Measurements from ENCODE around the gene RIOK1.

RIOK1 gene

DNA sequence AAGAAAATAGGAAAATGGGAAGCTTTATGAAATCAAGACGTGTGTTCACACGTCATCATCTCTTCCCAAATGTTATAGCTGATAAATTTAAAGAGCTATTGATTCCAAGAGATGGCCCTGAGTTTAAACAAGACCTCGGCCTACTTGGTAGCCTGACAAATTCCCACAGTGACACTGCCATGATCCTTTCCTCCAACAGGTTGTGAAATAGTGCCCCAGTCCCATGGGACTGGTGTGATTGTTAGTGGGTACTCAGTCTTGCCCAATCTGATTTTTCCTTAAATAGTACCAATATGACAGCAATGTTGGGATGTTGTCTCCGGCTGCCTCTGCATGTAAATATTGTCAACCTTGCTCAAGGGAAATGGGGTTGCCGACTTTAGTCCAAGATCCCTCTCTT lies 34.5 kb downstream of the RIOK1 start:
- TF ChIP-seq, protein P1, sequence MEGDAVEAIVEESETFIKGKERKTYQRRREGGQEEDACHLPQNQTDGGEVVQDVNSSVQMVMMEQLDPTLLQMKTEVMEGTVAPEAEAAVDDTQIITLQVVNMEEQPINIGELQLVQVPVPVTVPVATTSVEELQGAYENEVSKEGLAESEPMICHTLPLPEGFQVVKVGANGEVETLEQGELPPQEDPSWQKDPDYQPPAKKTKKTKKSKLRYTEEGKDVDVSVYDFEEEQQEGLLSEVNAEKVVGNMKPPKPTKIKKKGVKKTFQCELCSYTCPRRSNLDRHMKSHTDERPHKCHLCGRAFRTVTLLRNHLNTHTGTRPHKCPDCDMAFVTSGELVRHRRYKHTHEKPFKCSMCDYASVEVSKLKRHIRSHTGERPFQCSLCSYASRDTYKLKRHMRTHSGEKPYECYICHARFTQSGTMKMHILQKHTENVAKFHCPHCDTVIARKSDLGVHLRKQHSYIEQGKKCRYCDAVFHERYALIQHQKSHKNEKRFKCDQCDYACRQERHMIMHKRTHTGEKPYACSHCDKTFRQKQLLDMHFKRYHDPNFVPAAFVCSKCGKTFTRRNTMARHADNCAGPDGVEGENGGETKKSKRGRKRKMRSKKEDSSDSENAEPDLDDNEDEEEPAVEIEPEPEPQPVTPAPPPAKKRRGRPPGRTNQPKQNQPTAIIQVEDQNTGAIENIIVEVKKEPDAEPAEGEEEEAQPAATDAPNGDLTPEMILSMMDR (IDR thresholded peaks at IDR 0.05; ENCODE audit: extremely low read depth, missing control alignments) = no peak
- no peak for DNase-seq (ENCODE audit: low spot score)

DNA sequence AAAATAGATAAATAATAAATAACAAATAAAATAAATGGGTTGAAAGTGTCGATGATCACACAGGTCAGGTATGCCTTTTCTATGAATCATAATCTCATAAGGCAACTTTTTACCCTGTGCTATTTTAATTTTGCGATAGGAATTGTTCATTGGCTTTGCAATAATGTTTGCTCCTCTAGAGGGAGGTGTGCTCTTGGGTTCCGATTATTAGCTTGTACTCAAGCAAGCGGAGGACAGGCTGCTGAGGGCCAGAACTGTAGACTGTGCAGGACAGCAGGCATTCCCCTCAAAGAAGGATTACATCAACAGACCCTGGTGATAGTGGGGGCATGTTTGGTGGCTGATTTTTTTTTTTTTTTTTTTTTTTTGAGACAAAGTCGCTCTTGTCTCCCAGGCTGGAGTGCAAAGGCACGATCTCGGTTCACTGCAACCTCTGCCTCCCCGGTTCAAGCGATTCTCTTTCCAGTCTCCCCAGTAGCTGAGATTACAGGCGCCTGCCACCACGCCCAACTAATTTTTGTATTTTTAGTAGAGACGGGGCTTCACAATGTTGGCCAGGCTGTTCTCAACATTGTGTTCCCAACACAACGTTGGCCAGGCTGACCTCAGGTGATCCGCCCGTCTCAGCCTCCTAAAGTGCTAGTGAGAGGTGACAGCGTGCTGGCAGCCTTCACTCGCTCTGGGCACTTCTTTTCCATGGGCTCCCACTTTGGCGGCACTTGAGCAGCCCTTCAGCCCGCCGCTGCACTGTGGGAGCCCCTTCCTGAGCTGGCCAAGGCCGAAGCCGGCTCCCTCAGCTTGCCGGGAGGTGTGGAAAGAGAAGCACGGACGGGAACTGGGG lies 35.6 kb downstream of the RIOK1 start:
- TF ChIP-seq, protein P1 (IDR thresholded peaks at IDR 0.05; ENCODE audit: extremely low read depth, missing control alignments) = no peak
- no peak for DNase-seq (ENCODE audit: low spot score)

DNA sequence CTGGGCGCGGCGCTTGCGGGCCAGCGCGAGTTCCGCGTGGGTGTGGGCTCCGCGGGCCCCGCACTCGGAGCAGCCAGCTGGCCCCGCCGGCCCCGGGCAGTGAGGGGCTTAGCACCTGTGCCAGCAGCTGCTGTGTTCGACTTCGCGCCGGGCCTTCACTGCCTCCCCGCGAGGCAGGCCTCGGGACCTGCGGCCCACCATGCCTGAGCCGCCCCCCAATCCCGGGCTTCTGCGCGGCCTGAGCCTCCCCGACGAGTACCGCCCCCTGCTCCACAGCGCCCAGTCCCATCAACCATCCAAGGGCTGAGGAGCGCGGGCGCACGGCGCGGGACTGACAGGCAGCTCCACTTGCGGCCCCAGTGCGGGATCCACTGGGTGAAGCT lies 36.2 kb downstream of the RIOK1 start:
- TF ChIP-seq, protein P1 (IDR thresholded peaks at IDR 0.05; ENCODE audit: extremely low read depth, missing control alignments) = no peak
- DNase-seq (ENCODE audit: low spot score) = no peak

DNA sequence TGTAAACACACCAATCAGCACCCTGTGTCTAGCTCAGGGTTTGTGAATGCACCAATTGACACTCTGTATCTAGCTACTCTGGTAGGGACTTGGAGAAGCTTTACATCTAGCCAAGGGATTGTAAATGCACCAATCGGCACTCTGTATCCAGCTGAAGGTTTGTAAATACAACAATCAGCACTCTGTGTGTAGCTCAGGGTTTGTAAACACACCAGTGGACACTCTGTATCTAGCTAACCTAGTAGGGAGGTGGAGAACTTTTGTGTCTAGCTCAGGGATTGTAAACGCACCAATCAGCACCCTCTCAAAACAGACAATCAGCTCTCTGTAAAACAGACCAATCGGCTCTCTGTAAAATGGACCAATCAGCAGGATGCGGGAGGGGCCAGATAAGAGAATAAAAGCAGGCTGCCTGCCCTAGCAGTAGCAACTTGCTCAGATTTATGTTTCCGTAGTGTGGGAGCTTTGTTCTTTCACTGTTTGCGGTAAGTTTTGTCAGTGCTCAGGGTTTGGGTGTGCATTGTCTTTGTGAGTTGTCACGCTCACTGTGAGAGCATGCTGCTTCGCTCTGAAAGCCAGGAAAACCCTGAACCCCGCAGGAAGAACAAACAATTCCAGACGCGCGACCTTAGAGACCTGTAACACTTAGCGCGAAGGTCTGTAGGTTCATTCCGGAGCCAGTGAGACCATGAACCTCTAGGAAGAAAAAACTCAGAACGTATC lies 37.0 kb downstream of the RIOK1 start:
- DNase-seq (ENCODE audit: low spot score) = no peak
- TF ChIP-seq, protein P1 (IDR thresholded peaks at IDR 0.05; ENCODE audit: extremely low read depth, missing control alignments) = no peak

DNA sequence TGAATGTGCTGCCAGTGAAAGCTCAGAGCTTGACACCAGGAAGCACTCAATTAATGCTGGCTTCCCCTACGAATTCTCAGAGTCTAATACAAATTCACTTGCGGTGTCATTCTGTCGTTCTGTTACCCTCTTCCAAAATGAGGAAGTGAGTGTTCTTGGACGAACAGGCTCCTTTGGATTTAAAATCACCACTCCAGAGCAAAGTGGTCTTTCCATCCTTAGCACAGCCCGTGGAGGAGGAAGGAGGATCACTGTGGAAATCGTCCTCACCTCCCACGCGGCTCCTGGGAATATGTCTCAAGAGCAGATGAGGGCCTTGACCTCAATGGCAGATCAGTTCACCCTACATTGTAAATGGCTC lies 41.7 kb downstream of the RIOK1 start:
- TF ChIP-seq, protein P1 (IDR thresholded peaks at IDR 0.05; ENCODE audit: extremely low read depth, missing control alignments) = no peak

DNA sequence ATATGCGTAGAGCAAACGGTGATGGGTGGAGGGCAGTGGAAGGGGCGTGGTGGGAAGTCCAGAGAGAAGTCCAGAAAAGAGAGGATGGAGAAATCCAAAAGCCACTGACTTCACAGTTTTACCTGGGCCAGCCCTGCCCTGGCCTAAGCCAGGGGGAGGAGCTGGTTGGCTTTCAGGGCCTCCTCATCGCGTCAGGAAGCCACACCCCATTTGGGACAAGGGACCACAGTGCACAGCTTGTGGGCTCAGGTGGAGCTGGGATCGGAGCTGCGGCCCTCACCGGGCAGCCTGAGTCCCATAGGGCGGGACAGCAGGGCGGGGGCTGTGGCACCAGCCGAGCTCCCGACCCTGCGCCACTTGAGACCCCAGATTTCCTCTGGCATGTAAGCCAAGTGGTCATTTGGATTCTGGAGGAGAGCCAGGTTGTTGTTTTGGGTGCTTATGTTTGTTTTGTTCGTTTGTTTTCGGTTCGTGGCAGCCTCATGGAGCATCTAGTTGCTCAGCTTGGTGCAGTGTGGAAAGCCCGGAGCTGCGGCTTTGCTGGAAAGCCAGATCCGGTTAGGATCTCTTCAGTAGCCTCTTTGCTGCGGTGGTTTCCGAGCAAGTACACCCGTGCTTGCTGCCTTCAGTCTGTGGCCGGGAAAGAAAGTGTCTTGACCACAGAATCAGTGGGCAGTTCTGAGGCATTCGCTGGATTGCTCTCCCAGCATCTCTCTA lies 42.2 kb downstream of the RIOK1 start:
- no peak for DNase-seq (ENCODE audit: low spot score)
- TF ChIP-seq, protein P1 (IDR thresholded peaks at IDR 0.05; ENCODE audit: extremely low read depth, missing control alignments) = no peak

More for the DNA sequence above, 41.7 kb downstream of the RIOK1 start:
- DNase-seq (ENCODE audit: low spot score) = no peak

Measured in GM20000 (cell line).